Dermis blood vessel endothelial cell (primary cell): ENCODE measurements around the gene RANBP17. TPM values are rescaled to one million over a fixed set of nuclear protein-coding genes. Genes with fewer than 3 reads are reported as not detected.

Source experiments
- DNase-seq: peaks from one replicate; pipeline ENCODE4 v3.0.0; 2010
- total RNA-seq: library from RNA; depleted of rRNA; stranded (reverse); fragments of >200 nt; gene quantifications from 2 replicates; pipeline ENCODE4 v1.2.3, GENCODE V29; 2014

Gene RANBP17
- total RNA-seq, 1 donor from 2014 or later: 16.3 TPM

DNA sequence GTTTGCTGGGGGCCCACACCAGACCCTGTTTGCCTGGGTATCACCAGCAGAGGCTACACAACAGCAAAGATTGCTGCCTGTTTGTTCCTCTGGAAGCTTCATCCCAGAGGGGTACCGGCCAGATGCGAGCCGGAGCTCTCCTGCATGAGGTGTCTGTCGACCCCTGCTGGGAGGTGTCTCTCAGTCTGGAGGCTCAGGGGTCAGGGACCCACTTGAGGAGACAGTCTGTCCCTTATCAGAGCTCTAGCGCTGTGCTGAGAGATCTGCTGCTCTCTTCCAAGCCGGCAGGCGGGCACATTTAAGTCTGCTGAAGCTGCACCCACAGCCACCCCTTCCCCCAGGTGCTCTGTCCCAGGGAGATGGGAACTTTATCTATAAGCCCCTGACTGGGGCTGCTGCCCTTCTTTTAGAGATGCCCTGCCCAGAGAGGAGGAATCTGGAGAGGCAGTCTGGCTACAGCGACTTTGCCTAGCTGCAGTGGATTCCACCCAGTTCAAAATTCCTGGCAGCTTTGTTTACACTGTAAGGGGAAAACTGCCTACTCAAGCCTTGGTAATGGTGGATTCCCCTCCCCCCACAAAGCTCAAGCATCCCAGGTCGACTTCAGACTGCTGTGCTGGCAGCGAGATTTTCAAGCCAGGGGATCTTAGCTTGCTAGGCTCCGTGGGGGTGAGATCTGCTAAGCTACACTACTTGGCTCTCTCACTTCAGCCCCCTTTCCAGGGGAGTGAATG is 241.2 kb downstream of the RANBP17 start:
- DNase-seq: no peak

DNA sequence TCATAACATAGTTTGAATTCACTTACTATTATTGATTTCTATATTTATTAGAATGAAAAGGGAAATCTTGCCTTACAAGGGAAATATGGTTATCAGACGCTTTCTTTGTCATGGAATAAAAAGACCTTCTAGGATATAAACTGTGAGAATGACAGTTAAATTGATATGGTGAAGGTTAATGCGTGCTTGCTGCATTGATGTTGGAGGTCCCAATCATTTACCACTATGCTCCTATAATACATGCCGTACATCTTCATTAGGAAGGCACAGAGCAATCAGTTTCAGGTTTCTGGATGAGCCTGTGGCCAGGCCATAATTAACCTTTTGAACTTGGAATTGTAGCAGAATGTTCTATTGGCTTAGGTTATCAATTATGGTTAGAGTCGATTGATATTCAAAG is 245.9 kb downstream of the RANBP17 start:
- DNase-seq: no peak

DNA sequence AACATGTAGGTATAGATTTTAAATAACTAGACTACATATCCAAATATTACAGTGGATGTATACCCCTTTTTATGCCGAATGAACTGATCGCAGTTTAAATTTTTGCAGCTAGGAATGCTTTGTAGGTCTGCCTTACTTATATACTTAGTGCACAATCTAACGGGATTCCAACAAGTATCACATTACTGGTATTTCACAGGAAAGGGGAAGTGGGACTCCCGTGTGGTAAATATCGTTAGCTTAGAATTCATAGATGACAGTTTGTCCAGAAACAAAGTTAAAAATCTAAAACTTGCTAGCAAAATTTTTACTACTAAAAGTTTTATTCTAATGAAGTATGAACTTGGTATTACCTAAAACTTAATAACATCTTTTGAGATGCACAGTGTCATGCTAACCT is 253.7 kb downstream of the RANBP17 start:
- DNase-seq: no peak

DNA sequence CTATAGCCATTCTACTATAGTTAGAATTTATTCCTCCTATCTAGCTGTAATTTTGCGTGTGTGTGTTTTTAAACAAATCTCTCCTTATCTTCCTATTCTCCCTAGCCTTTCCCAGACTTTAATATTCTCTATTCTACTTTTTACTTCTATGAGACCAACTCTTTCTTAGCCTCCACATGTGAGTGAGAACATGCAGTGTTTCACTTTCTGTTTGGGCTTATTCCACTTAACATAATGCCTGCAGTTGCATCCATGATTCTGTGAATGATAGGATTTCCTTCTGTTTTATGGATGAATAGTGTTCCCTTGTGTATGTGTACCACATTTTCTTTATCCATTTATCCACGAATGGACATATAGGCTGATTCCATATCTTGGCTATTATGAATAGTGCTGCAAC is 254.9 kb downstream of the RANBP17 start:
- DNase-seq: no peak

DNA sequence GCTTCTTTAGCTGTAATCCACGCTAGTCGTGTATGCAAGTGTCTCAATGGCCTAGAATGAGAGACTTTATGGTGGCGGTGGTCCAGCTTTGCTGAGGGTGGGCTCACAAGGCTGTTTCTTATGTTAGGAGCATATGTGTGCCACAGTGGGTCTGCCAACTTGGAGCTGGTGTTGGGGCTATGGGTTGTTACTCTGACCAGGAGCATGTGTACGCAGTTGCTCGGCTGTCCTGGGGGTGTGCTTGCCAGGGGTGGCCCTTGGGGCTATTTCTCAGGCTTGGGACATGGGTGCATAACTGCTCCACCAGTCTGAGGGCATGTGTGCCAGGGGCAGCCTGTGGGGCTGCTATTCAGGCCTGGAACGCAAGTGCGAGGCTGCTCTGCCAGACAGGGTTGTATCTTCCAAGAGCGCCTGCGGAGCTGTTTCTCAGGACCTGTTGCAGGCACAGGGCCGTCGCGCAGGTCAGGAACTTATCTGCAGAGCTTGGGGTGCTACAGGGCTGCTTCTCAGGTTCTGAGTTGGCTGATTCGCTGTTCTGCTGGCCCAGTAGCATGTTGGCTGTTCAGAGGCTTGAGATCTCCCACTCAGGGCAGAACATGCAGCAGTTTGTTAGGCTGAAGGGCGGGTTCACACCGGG is 259.3 kb downstream of the RANBP17 start:
- no peak for DNase-seq

DNA sequence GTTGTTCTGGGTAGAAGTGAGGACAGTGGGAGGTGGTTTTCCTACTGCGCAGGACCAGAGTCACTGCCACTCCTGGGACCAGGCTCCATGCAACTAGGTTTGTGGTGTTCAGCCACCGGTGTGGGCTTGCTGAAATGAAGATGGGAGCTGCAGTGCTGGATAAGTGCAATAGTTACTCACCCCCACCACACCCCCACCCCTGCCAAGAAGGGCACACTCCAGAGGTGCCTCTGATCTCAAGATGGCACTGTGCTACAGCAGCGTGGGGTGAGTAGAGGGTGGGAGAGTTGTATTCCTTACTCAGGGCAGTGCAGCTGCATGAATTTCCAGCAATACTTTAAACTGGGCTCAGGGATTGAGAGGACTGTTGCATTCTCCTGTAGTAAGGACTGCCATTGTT is 259.8 kb downstream of the RANBP17 start:
- no peak for DNase-seq

DNA sequence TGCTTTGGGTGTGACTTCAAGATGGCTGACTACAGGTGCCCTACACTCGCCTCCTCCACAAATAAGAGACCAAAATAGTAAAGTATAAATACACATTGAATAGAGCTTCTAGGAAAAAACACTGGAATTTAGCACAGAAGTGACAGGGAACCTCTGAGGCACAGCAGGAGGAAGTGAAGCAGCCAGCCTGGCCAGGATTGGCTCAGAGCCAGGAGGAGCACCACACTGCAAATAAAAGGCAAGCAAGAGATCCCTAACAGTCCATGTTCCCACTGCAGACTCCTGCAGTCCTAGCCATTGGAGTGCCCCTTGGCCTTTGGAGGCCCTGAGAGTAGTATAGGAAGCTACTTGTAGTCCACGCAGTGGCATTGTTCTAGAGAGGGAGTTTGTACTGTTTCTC is 260.6 kb downstream of the RANBP17 start:
- peak; percentile 53 for DNase-seq

DNA sequence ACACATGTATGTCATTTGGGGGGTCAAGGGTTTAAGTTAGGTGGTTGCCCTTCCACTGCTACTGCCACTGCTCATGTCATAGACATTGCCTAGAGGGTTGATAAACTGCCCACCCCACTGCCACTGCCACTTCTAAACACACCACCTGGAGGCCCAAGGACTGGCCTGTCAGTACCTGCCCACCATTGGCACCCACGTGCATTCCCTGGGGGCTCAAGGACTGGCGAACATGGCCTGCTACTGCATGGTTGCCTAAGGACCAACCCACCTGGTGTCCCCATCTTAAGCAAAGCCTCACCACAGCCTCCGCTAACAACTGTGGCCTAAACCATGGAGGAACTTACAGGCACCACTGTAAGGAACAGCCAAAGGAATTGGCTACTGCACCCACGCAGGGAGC is 261.6 kb downstream of the RANBP17 start:
- DNase-seq: no peak

DNA sequence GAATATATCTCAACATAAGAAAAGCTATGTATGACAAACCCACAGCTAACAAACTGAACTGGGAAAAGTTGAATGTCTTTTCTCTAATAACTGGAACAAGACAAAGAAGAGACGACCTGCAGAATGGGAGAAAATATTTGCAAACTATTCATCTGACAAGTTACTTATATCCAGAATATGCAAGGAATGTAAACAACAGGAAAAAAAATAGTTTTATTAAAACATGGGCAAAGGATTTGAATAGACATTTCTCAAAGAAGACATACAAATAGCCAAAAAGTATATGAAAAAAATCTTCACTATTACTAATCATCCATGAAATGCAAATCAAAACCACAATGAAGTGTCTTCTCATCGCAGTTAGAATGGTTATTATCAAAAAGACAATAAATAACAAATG is 265.5 kb downstream of the RANBP17 start:
- DNase-seq: no peak

DNA sequence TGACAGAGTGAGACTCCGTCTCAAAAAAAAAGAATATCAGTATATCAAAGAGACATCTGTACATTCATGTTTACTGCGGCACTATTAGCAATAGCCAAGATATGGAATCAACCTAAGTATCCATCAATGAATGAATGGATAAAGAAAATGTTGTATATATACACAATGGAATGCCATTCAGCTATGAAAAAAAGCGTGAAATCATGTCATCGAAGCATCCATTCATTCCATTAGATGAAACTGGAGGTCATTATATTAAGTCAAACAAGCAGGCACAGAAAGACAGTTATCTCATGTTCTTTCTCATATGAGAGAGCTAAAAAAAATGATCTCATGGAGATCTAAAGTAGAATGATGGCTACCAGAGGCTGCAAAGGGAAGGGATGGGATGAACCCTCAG is 266.3 kb downstream of the RANBP17 start:
- no peak for DNase-seq

DNA sequence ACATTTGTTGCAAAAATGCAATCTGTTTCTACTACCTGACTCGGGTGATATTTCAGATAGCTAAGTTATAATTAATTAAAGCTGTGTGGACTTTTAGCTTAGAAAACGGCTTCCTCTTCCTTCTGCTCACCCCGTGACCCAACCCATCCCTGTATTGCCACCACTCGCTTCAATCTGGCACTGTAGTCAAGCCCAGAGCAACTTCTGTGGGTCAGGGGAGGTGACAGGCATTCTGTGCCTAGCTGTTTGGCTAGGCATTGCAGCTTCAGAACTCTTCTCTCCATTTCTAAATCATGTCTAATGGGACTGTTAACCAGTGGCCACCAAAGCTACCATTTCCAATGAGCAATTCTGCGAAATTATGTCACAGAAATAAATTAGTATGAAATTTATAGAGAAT is 267.5 kb downstream of the RANBP17 start:
- DNase-seq: no peak

DNA sequence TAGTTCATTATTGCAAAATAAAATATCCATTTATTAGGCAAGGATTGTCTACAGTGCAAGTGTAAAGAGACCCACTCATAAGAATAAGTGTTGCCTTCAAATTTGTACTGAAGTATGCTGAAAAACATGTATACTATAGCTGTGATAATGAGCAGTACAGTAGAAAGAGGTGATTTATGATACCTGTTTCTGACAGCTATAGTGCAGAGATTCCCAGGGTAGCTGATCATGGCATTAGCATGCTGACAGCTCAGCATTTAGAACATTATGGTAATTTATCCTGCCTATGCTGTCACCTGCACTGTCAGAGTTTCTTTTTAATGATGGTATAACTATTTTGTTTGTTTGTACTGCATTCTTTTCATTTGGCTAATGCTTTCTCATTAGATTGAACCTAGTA is 269.7 kb downstream of the RANBP17 start:
- DNase-seq: no peak

DNA sequence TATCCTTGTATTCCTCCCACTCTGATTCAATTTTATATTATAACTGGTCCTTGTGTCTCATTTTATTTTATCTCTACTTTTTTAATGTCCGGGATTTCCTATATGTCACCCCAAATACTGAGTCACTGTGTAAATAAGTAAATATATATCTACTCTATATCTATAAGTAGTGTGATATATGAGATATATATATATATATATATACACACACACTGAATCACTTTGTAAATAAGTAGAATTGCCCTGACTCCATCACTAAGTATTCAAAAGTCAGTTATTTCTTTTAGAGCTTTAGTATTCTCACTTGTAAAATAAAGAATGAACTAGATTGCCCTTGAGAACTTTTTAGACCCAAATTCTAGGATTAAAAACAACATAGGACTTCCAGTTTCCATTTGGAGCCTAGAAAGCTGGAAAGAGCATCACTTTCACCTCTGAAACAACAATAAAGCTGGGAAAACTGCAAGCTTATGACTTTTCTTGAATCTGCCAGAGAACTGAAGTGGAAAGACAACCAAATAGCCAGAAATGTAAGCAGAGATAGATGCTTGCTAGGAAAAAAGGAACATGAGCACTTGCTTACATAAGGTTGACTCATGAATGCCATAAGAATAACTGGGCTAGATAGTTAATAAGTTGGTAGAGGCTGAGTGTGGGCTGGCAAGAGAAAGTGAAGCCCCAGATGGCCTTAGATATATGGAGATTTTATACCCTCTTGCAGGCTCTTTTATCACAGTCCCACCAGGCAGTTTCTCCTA is 276.1 kb downstream of the RANBP17 start:
- DNase-seq: no peak

DNA sequence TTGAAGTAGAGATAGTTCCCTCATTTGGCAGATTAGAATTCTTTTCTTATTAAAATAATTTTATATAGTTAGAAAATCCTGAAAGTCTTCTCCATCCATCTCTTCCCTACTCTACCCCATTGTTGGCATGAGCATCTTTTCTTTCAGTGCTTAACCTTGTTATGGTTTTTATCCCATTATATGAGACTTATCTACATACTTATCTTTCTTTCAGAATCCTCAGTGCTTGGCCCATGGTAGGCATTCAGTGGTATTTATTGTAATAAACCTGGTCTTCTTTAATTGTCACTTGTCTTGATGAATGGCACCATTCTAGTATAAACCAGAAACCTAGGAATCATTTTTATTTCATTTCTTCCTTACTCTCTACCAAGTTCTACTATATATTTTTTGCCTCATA is 277.4 kb downstream of the RANBP17 start:
- no peak for DNase-seq

DNA sequence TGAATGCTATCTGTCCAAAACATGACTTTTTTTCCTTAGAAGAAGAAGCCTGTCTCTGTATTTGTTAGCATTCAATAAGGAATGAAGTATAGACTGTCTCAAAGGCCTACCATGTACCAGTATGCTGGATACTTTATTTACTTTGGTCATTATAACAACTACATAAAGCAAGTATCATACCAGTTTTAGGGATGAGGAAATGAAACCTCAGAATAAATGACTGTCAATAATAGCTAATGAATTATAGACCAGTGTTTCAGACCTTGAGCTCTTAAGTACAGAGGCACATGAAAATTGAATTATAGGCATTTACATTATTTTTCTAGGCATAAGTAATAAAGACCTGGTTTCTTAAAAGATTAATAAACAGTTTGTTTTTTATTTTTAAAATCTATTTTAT is 280.8 kb downstream of the RANBP17 start:
- DNase-seq: no peak

DNA sequence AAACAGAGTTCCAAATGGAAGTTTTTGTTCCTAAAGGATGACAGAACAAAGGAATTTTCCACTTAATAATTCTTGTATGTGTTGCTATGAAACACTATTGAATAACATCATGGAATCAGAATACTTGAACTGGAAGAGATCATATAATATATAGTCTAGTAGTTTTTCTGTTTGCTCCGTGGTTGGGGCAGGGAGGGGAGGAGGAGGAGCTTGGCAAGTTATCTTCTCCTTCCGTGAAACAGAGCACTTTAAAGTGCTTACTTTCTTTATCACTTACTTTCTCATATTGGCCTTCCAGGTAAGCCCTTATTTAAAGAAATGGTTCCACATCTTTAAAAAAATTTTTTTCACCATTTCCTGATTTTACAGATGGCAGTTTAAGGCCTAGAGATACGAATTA is 281.4 kb downstream of the RANBP17 start:
- no peak for DNase-seq

DNA sequence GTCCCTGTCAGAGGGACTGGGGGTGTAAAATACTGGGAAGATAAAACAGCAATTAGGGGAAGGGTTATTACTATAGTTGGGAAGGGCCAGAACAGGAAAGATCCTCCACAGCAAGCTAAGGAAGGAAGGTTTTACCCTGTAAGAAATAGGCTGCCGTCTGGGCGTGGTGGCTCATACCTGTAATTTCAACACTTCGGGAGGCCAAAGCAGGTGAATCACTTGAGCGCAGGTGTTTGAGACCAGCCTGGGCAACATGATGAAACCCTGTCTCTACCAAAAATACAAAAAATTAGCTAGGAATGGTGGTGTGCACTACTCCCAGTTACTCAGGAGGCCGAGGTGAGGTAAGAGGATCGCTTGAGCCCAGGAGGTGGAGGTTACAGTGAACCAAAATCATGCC is 282.1 kb downstream of the RANBP17 start:
- DNase-seq: no peak

DNA sequence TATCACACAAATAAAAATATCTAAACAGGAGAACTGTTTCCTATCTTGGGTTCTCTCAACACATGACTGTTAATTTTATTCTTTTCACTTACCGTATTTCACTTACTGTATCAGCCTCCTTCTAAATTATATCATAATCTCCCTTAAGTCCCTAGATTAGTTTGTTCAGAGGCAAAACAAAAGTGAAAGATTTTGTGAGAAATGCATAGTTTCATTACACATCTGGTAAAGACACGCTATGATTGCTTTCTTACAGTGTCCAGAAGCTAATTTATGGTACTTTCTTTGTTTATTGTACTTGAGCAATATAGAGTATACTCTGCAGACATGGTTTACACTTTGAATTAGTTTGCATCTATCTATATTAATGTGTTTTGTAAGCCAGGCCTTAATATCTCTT is 287.5 kb downstream of the RANBP17 start:
- DNase-seq: no peak

DNA sequence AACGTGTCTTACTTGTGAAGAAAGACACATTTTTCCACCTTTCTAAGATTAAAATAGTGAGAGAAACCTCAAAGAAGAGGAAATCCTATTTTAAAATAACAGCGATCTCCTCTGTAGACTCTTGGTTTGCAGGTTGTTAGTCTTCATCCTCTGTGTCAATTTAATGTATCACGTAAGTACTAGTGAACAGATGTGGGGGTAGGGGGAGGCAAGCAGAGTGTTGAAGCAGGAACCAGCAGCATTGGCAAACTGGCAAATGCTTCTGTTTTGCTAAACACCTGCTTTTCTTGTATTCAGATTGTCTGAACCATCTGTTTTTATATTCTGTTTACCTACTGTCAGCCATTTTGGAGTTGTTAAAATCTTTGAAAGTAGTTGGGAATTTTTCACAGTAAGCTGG is 288.0 kb downstream of the RANBP17 start:
- no peak for DNase-seq

DNA sequence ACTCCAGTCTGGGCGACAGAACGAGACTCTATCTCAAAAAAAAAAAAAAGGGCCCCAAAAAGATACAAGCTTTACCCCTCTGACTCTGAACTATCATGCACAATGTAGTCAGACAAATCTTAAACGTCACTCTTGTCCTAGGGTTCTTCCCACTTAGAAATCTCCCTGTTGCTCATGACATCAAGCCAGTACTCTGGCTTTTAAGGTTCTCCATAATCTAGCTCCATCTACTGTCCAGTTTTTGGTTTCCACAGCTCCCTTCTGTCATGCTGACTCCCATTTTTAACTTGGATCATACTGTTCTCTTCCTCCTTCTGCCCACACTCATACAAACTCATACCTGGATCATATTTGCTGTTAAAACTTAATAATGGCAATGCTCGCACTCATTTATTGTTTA is 290.6 kb downstream of the RANBP17 start:
- DNase-seq: peak; percentile 47

DNA sequence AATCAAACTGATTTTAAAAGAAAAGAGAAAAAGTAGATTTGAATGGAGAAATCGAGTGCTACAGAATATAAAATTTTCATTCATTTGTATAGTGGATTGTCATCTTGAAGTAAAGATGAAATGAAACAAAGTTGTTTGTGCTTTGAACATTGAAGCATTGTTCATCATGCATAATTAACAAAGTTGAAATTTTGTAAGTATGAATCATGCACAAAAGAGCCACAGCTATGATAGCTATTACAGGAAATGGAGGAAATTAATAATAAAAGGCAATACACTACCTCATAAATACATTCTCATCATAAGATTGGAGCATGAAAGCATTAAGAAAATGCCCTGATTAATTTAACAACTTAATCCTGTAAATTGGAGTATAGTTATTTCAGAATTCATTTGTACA is 293.8 kb downstream of the RANBP17 start:
- peak; percentile 54 for DNase-seq

DNA sequence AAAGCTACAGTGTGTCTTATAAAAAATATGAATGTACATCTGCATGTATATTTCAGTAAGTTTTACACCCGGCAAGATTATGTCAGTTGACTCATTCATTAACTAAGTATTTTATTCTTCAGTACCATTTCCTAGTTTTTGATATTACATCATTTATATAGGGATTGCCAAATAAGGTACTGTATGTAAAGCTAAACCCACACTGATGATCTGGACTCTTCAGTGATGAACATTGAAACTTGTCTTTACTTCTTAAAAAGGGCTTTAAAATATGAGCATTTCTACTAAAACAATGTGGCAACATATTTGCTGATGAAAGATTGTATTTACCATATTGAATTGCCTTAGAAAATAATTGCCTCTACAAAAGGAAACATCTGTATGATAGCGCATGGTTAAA is 295.5 kb downstream of the RANBP17 start:
- peak; percentile 8 for DNase-seq

DNA sequence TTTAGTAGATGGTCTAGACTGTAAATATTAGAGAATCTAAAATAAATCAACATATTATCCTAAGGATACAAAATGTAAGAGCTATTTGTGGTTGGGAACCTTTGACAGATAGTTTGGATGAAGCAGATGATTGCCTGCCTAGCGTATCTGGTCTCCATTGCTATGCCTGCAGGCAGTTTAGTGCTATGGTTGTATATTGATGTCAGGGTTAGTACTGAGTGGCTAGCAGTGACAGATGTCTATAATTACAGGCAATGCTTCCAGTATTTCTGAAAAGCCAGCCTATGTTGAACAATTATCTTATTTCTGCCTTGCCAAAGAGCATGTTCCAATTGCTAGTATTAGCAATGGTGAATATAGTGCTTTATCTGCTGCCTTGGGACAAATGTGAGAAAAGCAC is 296.0 kb downstream of the RANBP17 start:
- DNase-seq: no peak

DNA sequence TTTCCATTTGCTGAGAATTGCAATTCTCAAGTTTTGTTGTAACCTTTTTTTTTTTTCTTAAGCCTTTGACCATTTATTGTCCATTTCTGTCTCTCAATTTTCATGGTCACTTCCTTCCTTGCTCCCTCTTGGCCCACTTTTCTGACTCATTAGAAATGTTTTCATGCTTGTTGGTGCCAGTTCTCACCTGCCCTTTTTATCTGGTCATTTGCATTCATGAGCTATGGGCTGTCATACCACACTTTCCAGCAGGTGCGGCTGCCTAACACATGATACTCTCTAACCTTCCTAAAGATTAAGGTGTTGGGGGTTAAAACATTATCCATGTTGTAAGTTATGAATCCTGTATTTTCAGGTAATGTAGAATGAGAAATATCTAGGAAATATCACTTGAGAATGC is 296.8 kb downstream of the RANBP17 start:
- DNase-seq: no peak
